GM21528 (cell line): ENCODE data around the gene ZNF672.
"Not testable (repeated sequence)": the region's sequence is repeated elsewhere in the genome, so short reads cannot be mapped to it uniquely, and the experiment has no call there.

Experiments
- ATAC-seq: cut with Tn5 transposase; IDR thresholded peaks from one replicate; pipeline ENCODE4 v1.9.1; 2021; ENCODE audit warnings: mild to moderate bottlenecking, moderate library complexity; ENCODE audit not compliant: unreplicated experiment, low FRiP score

Gene ZNF672

GRCh38 chr1:248882427-248882826, 44.4 kb downstream of the ZNF672 start:
- not testable (repeated sequence) for ATAC-seq

- ATAC-seq, result no peak
These were observed 46.7 kb downstream of the ZNF672 start for GRCh38 chr1:248884632-248885295.

GRCh38 chr1:248885646-248886045, 47.6 kb downstream of the ZNF672 start:
- ATAC-seq, result no peak

- no peak for ATAC-seq
These were observed 48.3 kb downstream of the ZNF672 start for GRCh38 chr1:248886237-248886895.

GRCh38 chr1:248889914-248890243, 51.9 kb downstream of the ZNF672 start:
- ATAC-seq, result not testable (repeated sequence)

GRCh38 chr1:248890549-248891498, 52.8 kb downstream of the ZNF672 start:
- no peak for ATAC-seq

- no peak for ATAC-seq
These were observed 53.7 kb downstream of the ZNF672 start for GRCh38 chr1:248891758-248892157.

GRCh38 chr1:248892590-248892989, 54.6 kb downstream of the ZNF672 start:
- ATAC-seq, result no peak

- ATAC-seq, result no peak
These were observed 56.8 kb downstream of the ZNF672 start for GRCh38 chr1:248894837-248895236.

GRCh38 chr1:248897412-248898337, 59.7 kb downstream of the ZNF672 start:
- no peak for ATAC-seq
